Calu3 (cell line): ENCODE results near the gene PHOX2A. TPM values are rescaled to one million over a fixed set of nuclear protein-coding genes. Genes with fewer than 3 reads are reported as not detected.
A peak's percentile ranks its signal among the peaks of the same experiment; 100 is the strongest.

Experiments
- BruUV-seq: library from RNA; stranded (reverse); fragments of 400-500 nt; replicated peaks from 2 replicates; lab custom pipeline; 2021; lab: Mats Ljungman, UMichigan
- CTCF ChIA-PET: fragments of 300-600 bp; sonication (Branson Sonifier 250); formaldehyde crosslinking; loops from one replicate; lab custom pipeline; 2022; ENCODE audit warnings: antibody characterized with exemption; lab: Charles Lee
- DNase-seq: peaks from one replicate; pipeline ENCODE4 v3.0.0; 2022
- H3K27ac Mint-ChIP-seq: one replicate; pipeline ENCODE4 v1.8.0; 2022; ENCODE audit warnings: mixed read lengths; ENCODE audit not compliant: unreplicated experiment
- H3K27me3 Mint-ChIP-seq: one replicate; pipeline ENCODE4 v1.8.0; 2022; ENCODE audit warnings: mixed read lengths; ENCODE audit not compliant: unreplicated experiment
- H3K36me3 Mint-ChIP-seq: one replicate; pipeline ENCODE4 v1.8.0; 2022; ENCODE audit warnings: mild to moderate bottlenecking, moderate library complexity, mixed read lengths; ENCODE audit not compliant: insufficient read depth, unreplicated experiment
- H3K4me1 Mint-ChIP-seq: one replicate; pipeline ENCODE4 v1.8.0; 2022; ENCODE audit warnings: mild to moderate bottlenecking, low read depth, mixed read lengths; ENCODE audit not compliant: unreplicated experiment
- H3K4me3 Mint-ChIP-seq: one replicate; pipeline ENCODE4 v1.8.0; 2022; ENCODE audit warnings: mild to moderate bottlenecking, low read depth, moderate library complexity, mixed read lengths; ENCODE audit not compliant: unreplicated experiment
- H3K9me3 Mint-ChIP-seq: one replicate; pipeline ENCODE4 v1.8.0; 2022; ENCODE audit warnings: low read depth, mixed read lengths; ENCODE audit not compliant: unreplicated experiment
- intact Hi-C: fragments of 100-400 bp; cut with micrococcal nuclease; formaldehyde crosslinking; loops from one replicate; pipeline ENCODE4 v1.10.0; 2022; ENCODE audit not compliant: unreplicated experiment
- total RNA-seq: library from RNA; stranded (reverse); gene quantifications from 2 replicates; pipeline ENCODE4 v1.2.3, GENCODE V29; 2022
- TF ChIP-seq, protein P1 (sequence below): fragments of 200-600 bp; IDR thresholded peaks from one replicate; pipeline ENCODE4 v1.8.0; 2022; ENCODE audit warnings: antibody characterized with exemption; ENCODE audit not compliant: unreplicated experiment

The PHOX2A gene
- total RNA-seq, 1 experiment from 2014 or later = not detected

DNA sequence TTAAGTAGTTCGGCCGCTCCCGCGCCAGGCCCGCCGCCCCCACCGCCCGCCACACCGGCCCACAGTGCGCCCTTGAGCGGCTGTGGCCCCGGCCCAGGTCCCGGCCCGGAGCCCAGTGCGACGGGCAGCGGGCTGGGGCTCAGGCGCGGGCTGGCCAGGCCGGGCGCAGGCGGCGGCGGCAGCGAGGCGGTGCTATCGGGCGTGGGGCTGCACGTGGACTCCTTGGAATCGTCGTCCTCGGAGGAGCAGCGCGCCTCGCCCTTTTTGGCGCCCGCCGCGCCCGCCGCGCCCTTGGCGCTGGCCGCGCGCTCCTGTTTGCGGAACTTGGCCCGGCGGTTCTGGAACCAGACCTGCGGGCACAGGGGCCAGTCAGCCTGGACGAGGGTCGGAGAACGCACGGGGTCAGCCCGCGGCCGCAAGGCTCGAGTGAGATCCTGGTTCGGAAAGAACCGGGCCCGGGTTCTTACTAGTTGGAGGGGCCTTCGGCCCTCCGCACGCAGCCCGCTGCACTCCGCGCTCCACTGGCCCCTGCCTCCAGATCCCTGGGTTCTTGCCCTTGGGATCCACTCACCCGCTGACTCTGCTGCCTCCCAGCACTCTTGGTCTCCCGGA is 4.0 kb downstream of the PHOX2A start:
- H3K9me3 Mint-ChIP-seq = no peaks in the 10 kb centered on the region
- DNase-seq = peak; percentile 50
- no TSS peak for BruUV-seq
- H3K27me3 Mint-ChIP-seq = peaks cover 39% of the 10 kb centered on the region
- peak overlapping the region; percentile 63 for H3K4me3 Mint-ChIP-seq
- H3K4me1 Mint-ChIP-seq = no peaks in the 10 kb centered on the region
- TF ChIP-seq, protein P1, sequence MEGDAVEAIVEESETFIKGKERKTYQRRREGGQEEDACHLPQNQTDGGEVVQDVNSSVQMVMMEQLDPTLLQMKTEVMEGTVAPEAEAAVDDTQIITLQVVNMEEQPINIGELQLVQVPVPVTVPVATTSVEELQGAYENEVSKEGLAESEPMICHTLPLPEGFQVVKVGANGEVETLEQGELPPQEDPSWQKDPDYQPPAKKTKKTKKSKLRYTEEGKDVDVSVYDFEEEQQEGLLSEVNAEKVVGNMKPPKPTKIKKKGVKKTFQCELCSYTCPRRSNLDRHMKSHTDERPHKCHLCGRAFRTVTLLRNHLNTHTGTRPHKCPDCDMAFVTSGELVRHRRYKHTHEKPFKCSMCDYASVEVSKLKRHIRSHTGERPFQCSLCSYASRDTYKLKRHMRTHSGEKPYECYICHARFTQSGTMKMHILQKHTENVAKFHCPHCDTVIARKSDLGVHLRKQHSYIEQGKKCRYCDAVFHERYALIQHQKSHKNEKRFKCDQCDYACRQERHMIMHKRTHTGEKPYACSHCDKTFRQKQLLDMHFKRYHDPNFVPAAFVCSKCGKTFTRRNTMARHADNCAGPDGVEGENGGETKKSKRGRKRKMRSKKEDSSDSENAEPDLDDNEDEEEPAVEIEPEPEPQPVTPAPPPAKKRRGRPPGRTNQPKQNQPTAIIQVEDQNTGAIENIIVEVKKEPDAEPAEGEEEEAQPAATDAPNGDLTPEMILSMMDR = no peak
- CTCF ChIA-PET = no interaction called here
- intact Hi-C loops = no loop called here
- H3K36me3 Mint-ChIP-seq = peaks cover 26% of the 10 kb centered on the region
- H3K27ac Mint-ChIP-seq = peak overlapping the region; percentile 62

DNA sequence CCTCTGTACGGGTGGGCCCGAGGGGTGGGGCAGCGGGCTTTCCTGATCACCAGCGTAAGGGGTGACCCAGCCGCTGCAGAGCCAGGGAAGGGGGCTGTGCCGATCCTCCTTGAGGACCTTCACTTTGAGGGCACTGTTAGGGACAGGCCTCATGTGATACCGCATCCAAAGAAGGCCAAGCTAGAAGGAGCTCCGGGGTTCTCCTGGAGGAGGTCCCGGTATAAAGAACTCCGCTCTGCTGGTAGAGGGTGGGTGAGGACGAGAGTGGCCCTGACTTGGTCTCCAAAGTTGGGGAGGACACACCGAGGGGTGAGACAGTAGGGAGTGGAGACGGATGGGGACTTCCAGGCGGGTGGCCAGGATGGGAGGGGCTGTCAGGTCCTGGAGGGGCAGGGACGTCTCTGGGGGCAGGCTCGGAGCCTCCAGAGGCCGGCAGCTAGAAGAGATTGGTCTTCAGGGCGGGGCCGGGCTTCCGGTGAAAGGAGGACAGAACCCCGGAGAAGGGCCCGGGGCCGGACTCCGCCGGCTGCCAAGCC is 4.6 kb downstream of the PHOX2A start:
- TF ChIP-seq, protein P1 = no peak
- CTCF ChIA-PET = no interaction called here
- DNase-seq = no peak
- no TSS peak for BruUV-seq
- Mint-ChIP-seq H3K4me1 (no peaks in the 10 kb centered on the region), H3K9me3 (no peaks in the 10 kb centered on the region), H3K27ac (peak overlapping the region; percentile 40), H3K27me3 (peaks cover 39% of the 10 kb centered on the region), H3K4me3 (peak overlapping the region; percentile 55), H3K36me3 (peaks cover 32% of the 10 kb centered on the region)
- intact Hi-C loops = no loop called here

DNA sequence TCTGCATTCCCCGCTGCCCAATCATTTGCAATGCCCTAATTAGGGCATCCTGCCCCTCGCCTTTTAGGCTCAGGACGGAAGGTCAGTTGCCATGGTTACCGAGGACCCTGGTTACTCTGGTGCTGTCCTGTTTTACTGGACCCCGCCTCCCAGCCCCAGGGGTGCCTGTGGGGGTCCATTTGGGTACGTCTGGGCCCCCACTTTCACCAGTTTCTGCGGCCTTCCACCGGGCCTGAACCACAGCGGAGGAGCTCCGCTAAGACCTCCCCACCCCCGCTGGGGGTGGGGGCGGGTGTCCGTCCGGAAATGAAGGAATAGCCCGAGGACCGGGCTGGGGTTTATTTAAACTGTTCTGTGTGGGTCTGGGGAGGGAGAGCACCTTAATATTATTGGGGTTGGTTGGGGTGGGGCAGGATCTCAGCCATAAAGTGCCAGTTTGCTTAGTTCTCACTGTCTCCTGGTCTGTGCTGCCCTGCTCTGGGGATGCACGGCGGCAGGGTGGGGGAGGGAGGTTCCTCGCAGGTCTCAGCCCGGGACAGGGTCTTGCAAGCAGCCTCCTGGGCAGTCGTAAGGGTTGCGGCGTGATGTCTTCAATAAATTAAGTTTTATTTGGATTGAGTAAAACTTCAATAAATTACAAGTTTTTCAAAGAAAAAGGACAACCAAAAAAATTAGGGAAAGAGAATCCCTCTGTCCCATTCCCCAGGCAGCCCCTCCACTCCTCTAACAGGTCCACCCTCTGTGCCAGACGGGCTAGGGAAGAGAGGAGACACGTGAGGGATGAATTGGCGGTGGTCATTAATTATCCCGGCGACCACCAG is 5.3 kb downstream of the PHOX2A start:
- no peak for DNase-seq
- Mint-ChIP-seq H3K36me3 (peaks cover 34% of the 10 kb centered on the region), H3K9me3 (no peaks in the 10 kb centered on the region), H3K27ac (peak overlapping the region; percentile 40), H3K27me3 (peaks cover 39% of the 10 kb centered on the region), H3K4me3 (peak overlapping the region; percentile 55), H3K4me1 (no peaks in the 10 kb centered on the region)
- no TSS peak for BruUV-seq
- CTCF ChIA-PET = interaction anchor here (1.0 to 1.4 kb wide), 2 partner anchors 15 to 176 kb away, joined by 5 to 6 read pairs; no protein-coding TSS in a partner anchor
- intact Hi-C loops = no loop called here
- TF ChIP-seq, protein P1 = no peak

DNA sequence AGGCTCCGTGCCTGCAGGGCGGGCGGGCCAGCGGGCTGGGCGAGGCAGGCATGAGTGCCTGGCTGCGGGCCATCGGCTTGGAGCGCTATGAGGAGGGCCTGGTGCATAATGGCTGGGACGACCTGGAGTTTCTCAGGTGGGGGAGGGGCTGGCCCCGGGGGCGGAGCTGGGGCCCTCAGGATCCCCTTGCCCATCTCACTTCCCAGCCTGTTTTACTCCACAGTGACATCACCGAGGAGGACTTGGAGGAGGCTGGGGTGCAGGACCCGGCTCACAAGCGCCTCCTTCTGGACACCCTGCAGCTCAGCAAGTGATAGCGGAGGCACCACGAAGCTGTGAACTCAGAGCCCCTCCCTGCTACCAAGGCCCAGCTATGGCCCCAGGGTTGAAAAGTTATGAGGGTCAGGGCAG is 5.9 kb downstream of the PHOX2A start:
- TF ChIP-seq, protein P1 = peak; percentile 54
- H3K27ac Mint-ChIP-seq = no peak overlapping the region
- intact Hi-C loops = no loop called here
- no peak overlapping the region for H3K4me3 Mint-ChIP-seq
- no peaks in the 10 kb centered on the region for H3K9me3 Mint-ChIP-seq
- no peaks in the 10 kb centered on the region for H3K4me1 Mint-ChIP-seq
- peaks cover 34% of the 10 kb centered on the region for H3K27me3 Mint-ChIP-seq
- CTCF ChIA-PET = interaction anchor here (0.6 to 1.4 kb wide), 3 partner anchors 15 to 176 kb away, joined by 3 to 6 read pairs (median 5); no protein-coding TSS in a partner anchor
- H3K36me3 Mint-ChIP-seq = peaks cover 34% of the 10 kb centered on the region
- peak; percentile 53 for DNase-seq
- no TSS peak for BruUV-seq
